Measurements from ENCODE around the gene KCNG2. TPM values are rescaled to one million over a fixed set of nuclear protein-coding genes. Genes with fewer than 3 reads are reported as not detected.

The KCNG2 gene
- total RNA-seq, result 1 to 10 TPM in 3 of 4 donors, not detected in 1; 2.3 to 3.8 (median 3.2) TPM

DNA sequence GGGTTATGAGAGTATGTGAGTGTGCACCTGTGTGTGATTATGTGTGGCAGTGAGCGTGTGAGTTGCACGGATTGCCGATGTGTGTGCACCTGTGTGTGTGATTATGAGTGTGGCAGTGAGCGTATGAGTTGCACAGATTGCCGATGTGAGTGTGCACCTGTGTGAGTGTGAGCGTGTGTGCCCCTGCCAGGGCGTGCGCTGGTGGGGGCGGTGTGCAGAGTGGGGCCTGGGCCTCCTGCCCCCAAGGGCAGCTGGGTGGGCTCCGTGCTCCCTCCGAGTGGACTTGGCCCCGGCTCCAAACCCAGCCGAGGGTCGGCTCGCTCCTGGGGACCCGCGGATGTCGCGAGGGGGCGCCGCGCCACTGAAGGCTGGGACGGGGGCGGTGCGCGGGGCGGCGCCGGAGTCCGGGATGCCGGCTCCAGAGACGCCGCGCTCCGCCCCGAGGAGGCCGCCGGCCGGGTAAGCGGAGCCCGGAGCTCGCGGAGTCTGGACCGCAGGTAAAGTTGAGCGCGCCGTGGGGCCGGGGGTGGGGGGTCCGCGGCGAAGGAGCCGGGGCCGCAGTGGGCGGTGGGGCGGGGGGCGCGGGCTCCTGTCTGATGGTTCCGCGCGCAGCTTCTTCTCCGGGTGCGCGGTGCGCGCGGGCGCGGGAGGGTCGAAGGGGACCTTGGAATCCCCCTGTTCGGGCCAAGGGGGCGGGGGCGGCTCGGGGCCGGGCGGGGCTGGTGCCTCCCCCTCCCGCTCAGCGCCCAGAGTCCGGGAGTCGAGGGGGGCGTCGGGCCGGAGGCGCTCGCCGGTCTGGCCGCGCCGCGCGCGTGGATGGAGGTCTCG, at the start of gene KCNG2:
Gene KCNG2 (plus strand): TSS at position 421 of the 828 bp plus-strand sequence. CDS start 65,730 bp downstream, outside the sequence.
- Histone ChIP-seq H3K27me3 (peaks cover 0 to 10% of the 10 kb centered on the region in 2 donors), H3K27ac (peak within 1 kb of the TSS in 1 of 4 donors; percentile 30), H3K4me3 (peak within 1 kb of the TSS; percentile 24 to 58 (median 47)), H3K9me3 (no peaks in the 10 kb centered on the region), H3K36me3 (no peaks in the 10 kb centered on the region), H3K4me1 (peaks cover 0 to 24% (median 12%) of the 10 kb centered on the region in 4 donors)
- TF ChIP-seq POLR2A (IDR thresholded peaks at IDR 0.05), result no peak
- TF ChIP-seq, protein P1, sequence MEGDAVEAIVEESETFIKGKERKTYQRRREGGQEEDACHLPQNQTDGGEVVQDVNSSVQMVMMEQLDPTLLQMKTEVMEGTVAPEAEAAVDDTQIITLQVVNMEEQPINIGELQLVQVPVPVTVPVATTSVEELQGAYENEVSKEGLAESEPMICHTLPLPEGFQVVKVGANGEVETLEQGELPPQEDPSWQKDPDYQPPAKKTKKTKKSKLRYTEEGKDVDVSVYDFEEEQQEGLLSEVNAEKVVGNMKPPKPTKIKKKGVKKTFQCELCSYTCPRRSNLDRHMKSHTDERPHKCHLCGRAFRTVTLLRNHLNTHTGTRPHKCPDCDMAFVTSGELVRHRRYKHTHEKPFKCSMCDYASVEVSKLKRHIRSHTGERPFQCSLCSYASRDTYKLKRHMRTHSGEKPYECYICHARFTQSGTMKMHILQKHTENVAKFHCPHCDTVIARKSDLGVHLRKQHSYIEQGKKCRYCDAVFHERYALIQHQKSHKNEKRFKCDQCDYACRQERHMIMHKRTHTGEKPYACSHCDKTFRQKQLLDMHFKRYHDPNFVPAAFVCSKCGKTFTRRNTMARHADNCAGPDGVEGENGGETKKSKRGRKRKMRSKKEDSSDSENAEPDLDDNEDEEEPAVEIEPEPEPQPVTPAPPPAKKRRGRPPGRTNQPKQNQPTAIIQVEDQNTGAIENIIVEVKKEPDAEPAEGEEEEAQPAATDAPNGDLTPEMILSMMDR (IDR thresholded peaks at IDR 0.05), result peak in 2 of 6 experiments; percentile 13 to 29
- peak in 1 of 3 donors; percentile 60 for DNase-seq

DNA sequence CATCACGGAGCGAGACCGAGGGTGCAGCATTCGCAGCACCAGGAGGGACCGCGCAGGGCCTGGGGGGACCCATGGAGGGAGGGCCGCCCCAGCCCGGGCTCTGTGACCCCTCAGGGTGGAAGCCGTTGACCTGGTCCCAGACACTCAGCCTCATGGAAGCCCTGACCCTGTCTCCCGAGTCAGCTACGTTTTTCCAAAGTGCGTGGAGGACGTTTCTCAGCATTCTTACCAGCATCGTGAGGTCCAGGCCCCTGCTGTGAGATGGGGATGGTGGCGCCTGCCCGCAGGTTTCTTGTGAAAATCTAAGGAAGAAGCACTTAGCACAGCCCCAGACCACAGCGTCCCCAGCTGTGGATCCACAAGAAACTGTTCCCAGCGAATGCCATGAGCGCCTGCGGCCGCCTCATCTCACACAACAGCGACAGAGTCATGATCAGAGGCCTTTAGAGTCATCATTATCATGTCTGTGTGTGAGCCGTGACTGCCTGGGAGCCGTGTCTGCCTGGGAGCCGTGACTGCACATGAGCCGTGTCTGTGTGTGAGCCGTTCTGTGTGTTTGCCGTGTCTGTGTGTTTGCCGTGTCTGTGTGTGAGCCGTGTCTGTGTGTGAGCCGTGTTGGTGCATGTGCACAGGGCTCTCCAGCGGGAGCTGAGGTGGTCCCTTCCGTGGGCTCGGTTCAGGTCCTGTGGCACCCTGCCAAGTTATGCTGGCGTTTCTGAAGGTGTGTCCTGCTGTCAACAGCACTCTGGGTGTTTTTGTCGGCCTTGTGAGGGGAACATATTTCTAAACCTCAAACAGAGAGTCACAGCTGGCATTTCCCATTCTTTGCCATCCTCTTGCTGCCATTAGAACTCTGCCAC, 49.2 kb upstream of the KCNG2 start:
- peaks cover 0 to 32% (median 0%) of the 10 kb centered on the region in 3 donors for H3K36me3 ChIP-seq
- no peak overlapping the region for H3K27ac ChIP-seq
- no peaks in the 10 kb centered on the region for H3K27me3 ChIP-seq
- H3K4me1 ChIP-seq, result peaks cover 0 to 3% (median 0%) of the 10 kb centered on the region in 4 donors
- no peak overlapping the region for H3K4me3 ChIP-seq
- no peaks in the 10 kb centered on the region for H3K9me3 ChIP-seq
- TF ChIP-seq POLR2A (IDR thresholded peaks at IDR 0.05), result no peak
- TF ChIP-seq, protein P1 (IDR thresholded peaks at IDR 0.05), result no peak
- peak in 2 of 3 donors; percentile 39 to 40 for DNase-seq

- Histone ChIP-seq H3K36me3 (peaks cover 0 to 39% (median 0%) of the 10 kb centered on the region in 3 donors), H3K4me1 (peaks cover 0 to 3% (median 0%) of the 10 kb centered on the region in 4 donors), H3K27me3 (no peaks in the 10 kb centered on the region), H3K27ac (no peak overlapping the region), H3K4me3 (no peak overlapping the region), H3K9me3 (no peaks in the 10 kb centered on the region)
- DNase-seq, result peak in 2 of 3 donors; percentile 39 to 41
- no peak for TF ChIP-seq POLR2A (IDR thresholded peaks at IDR 0.05)
- TF ChIP-seq, protein P1 (IDR thresholded peaks at IDR 0.05), result no peak
Observed at GRCh38 chr18:79749251-79750191, 48.2 kb upstream of the KCNG2 start.

GRCh38 chr18:79750980-79751571, 46.7 kb upstream of the KCNG2 start:
- peak in 2 of 3 donors; percentile 92 to 93 for DNase-seq
- no peak for TF ChIP-seq POLR2A (IDR thresholded peaks at IDR 0.05)
- TF ChIP-seq, protein P1 (IDR thresholded peaks at IDR 0.05), result no peak
- H3K27ac ChIP-seq, result peak overlapping the region in 3 of 4 donors; percentile 45 to 82 (median 49)
- H3K9me3 ChIP-seq, result no peaks in the 10 kb centered on the region
- H3K4me1 ChIP-seq, result peaks cover 0 to 3% (median 0%) of the 10 kb centered on the region in 4 donors
- H3K36me3 ChIP-seq, result peaks cover 0 to 54% (median 0%) of the 10 kb centered on the region in 3 donors
- H3K4me3 ChIP-seq, result no peak overlapping the region
- no peaks in the 10 kb centered on the region for H3K27me3 ChIP-seq
